ENCODE measurements around the gene TAF6L.

GRCh38 chr11:62810748-62811147 is 39.6 kb downstream of the TAF6L start:
- TF ChIP-seq POLR2A (IDR thresholded peaks at IDR 0.05) (no peak), POLR2AphosphoS5 (IDR thresholded peaks at IDR 0.05) (no peak)

Measured in upper lobe of left lung (tissue), 4 donors.